Loucy (cell line): ENCODE measurements around the gene LTBR.

Source experiments
- EZH2phosphoT487 ChIP-seq: fragments of 200-600 bp; IDR thresholded peaks from 2 replicates; pipeline ENCODE4 v1.6.1; 2018; ENCODE audit warnings: antibody characterized with exemption, mild to moderate bottlenecking, moderate library complexity, borderline replicate concordance
- TF ChIP-seq, protein P1 (sequence below): fragments of 200-600 bp; sonication (generic); conservative IDR thresholded peaks from 2 replicates; pipeline ENCODE4 v1.5.1; 2014; ENCODE audit warnings: mild to moderate bottlenecking, antibody characterized with exemption, low read length

DNA sequence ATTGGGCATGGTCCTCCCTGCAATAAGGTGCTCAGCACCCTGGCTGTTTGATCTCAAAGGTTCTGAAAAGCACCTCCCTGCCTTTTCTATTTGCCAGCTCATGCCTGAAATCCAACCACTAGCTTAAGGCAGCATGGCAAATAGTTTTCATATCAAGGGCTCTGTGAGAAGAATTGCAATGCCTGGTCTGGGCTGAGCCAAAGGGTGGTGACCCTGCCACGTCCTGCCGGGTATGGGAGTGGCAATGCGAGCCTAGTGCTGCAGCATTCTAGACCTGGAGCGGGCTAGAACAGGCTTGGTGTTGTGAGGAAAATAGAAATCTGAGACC is 6.3 kb upstream of the LTBR start:
- TF ChIP-seq, protein P1, sequence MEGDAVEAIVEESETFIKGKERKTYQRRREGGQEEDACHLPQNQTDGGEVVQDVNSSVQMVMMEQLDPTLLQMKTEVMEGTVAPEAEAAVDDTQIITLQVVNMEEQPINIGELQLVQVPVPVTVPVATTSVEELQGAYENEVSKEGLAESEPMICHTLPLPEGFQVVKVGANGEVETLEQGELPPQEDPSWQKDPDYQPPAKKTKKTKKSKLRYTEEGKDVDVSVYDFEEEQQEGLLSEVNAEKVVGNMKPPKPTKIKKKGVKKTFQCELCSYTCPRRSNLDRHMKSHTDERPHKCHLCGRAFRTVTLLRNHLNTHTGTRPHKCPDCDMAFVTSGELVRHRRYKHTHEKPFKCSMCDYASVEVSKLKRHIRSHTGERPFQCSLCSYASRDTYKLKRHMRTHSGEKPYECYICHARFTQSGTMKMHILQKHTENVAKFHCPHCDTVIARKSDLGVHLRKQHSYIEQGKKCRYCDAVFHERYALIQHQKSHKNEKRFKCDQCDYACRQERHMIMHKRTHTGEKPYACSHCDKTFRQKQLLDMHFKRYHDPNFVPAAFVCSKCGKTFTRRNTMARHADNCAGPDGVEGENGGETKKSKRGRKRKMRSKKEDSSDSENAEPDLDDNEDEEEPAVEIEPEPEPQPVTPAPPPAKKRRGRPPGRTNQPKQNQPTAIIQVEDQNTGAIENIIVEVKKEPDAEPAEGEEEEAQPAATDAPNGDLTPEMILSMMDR: no peak
- no peak for TF ChIP-seq EZH2phosphoT487
